Tibial nerve (tissue), 4 donors: ENCODE data around the gene KDM4C.

Source experiments
- EP300 ChIP-seq, 2 donors: sonication (generic); formaldehyde crosslinking; IDR thresholded peaks; one replicate each; pipeline ENCODE4 v1.6.1; 2017; ENCODE audit warnings: antibody characterized with exemption in 2 of 2, mild to moderate bottlenecking in 1 of 2
- POLR2A ChIP-seq, 2 donors: fragments of 450-650 bp; IDR thresholded peaks; one replicate each; pipeline ENCODE4 v1.6.1; 2017; ENCODE audit warnings: antibody characterized with exemption in 2 of 2, mild to moderate bottlenecking in 2 of 2, moderate library complexity in 2 of 2
- TF ChIP-seq, protein P1 (sequence below), 5 experiments: fragments of 200-600 bp in 3 of 5; fragments of 450-650 bp in 2 of 5; sonication (generic) in 3 of 5; IDR thresholded peaks; one replicate each; pipeline ENCODE4 v1.5.1; 2016 to 2019; ENCODE audit warnings: antibody characterized with exemption in 5 of 5, mild to moderate bottlenecking in 3 of 5, moderate library complexity in 2 of 5

DNA sequence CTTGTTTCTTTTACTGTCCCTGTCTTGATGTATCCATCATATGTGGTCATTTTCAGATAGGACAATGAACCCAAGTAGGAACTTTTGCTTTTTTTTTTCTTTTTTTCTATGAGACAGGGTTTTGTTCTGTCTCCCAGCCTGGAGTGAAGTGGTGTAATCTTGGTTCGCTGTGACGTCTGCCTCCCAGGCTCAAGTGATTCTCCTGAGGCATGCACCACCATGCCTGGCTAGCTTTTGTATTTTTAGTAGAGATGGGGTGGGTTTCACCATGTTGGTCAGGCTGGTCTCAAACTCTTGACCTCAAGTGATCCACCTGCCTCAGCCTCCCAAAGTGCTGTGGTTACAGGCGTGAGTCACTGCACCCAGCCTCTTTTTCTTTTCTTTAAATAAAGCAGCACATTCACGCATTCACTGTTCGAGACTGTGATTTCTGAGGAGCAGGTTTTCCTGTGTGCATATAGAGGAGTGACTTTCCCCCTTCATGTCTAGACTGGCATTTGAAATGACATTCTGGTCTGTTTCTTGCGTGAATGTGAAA, 448.5 kb downstream of the KDM4C start:
- TF ChIP-seq, protein P1, sequence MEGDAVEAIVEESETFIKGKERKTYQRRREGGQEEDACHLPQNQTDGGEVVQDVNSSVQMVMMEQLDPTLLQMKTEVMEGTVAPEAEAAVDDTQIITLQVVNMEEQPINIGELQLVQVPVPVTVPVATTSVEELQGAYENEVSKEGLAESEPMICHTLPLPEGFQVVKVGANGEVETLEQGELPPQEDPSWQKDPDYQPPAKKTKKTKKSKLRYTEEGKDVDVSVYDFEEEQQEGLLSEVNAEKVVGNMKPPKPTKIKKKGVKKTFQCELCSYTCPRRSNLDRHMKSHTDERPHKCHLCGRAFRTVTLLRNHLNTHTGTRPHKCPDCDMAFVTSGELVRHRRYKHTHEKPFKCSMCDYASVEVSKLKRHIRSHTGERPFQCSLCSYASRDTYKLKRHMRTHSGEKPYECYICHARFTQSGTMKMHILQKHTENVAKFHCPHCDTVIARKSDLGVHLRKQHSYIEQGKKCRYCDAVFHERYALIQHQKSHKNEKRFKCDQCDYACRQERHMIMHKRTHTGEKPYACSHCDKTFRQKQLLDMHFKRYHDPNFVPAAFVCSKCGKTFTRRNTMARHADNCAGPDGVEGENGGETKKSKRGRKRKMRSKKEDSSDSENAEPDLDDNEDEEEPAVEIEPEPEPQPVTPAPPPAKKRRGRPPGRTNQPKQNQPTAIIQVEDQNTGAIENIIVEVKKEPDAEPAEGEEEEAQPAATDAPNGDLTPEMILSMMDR (IDR thresholded peaks at IDR 0.05): no peak
- no peak for TF ChIP-seq POLR2A (IDR thresholded peaks at IDR 0.05)
- TF ChIP-seq EP300 (IDR thresholded peaks at IDR 0.05): no peak
